ELR (cell line): ENCODE results near the gene WNT10A.
A peak's percentile ranks its signal among the peaks of the same experiment; 100 is the strongest.

Source experiments
- DNase-seq: peaks from one replicate; pipeline ENCODE4 v3.0.0-alpha.2; 2015; ENCODE audit warnings: low read depth

The WNT10A gene

GRCh38 chr2:218857371-218858137, 23.1 kb upstream of the WNT10A start:
- DNase-seq = no peak

DNA sequence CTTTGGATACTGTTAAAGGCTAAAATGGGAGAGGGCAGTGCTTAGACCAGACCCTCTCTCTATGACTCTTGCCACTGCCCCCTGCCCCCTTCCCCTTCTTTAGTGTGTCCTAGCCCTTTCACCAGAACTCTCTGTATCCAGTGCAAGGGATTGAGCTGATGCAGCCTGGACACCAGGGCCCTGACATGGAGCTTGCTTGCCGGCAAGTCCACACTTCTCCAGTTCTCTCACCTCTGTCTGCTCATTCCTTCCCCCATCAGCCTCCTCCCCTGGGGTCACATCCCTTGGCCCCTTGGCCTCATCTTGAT, 22.6 kb upstream of the WNT10A start:
- DNase-seq = no peak

DNA sequence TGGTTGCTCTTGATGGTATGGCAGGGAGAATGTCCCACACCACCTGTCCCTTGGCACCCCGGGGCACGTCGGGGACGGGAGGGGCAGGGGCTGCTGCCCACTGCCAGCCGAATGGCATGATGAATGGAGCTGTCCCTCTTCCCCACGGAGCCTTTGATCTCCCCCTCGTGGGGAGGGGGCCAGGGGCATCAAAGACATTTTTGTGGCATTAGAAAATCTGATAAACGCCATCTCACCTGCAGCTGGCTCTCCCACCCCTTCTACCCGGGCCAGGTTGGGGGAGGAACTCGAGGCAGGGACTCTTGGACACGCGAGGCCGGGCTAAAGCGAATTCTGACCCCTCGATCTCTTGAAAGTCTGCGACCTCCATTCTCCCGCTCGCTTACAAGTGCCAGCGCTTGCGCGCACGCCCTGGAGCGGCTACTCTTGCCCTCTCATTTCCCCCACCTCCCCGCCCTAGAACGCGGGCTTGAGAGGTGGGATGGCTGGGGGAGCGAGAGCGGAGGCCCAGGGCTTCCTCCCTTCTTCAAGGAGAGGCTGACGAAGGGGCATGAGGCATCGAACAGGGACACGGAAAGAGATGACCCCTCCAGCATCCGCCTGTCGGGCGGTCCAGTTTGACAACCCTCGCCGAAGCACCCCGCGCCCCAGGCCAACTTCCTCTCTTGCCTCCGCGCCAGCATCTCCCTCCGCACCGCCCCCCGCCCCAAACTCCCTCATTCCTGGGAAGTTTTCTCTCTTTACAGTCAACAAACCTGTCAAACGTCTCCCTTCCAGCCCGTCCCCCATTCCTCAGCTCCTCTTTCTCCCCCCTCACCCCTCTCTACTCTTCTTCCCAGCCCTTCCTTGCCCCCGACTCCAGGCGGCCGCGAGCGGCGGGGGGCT, 21.7 kb upstream of the WNT10A start:
- no peak for DNase-seq

DNA sequence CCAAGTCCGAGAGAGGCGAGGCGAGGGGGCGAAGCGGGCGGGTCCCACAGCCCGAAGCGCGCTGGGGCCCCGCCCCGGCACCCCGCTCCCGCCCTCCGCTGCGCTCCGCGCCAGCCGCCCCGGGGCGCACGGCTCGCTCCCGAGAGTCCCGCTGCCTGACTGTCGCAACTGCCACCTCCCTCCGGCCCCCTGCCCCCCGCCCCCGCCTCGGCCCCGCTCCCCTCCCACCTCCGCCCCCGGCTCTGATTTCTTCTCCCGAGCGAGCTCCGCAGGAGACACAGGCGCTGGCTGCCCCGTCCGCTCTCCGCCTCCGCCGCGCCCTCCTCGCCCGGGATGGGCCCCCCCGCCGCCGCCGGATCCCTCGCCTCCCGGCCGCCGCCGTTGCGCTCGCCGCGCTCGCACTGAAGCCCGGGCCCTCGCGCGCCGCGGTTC, 21.1 kb upstream of the WNT10A start, which contains the start of gene WNT6:
TSS of gene WNT6 (plus strand) at position 250 of the 432 bp plus-strand sequence. CDS start 233 bp downstream, outside the sequence.
- DNase-seq = no peak

GRCh38 chr2:218859988-218860831, 20.4 kb upstream of the WNT10A start:
- DNase-seq = no peak

- DNase-seq = peak; percentile 48
Observed at GRCh38 chr2:218860950-218861381, 19.7 kb upstream of the WNT10A start.

- no peak for DNase-seq
Observed at GRCh38 chr2:218861645-218862318, 18.9 kb upstream of the WNT10A start.

DNA sequence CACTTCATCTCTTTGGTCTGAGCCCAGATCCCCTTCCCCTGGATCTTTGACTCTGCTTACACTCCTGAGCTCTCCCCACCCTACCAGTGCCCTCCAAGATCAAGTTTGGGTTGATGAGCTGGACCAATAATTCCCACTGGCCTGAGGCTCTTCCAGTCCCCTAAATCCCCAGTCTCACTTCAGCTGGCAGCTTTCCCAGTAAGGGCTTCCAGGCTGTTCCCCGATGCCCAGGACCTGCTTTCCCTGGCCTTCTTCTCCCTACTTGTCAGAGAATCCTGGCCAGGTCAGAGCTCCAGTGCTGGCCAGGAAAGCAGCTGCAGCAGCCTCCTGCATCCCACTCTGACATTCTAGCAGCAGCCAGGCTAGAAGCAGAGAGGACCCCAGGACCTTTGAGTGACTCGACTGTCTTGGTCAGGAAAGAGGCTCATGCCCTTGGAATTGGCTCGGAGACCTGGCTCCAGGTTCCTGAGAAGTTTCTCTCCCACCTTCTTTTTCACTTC, 17.6 kb upstream of the WNT10A start:
- no peak for DNase-seq

DNA sequence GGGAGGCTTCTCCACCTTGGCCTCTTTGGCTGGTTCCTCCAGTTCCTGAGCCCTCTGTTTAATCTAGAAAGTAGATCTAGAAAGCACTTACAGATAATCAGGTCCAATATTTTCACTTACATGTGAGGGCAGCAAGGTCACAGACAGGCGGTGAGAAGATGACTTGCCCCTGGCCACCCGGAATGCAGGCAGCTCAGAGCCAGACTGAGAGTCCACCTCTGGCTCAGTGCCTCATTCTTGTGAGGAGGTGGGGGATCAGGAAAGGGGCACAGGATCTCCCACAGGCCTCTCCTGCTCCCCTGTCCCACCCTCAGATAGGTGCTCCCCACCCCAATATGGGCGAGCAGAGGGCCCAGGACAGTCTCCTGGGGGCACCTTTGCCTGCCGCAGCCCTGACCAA, 15.3 kb upstream of the WNT10A start:
- no peak for DNase-seq

DNA sequence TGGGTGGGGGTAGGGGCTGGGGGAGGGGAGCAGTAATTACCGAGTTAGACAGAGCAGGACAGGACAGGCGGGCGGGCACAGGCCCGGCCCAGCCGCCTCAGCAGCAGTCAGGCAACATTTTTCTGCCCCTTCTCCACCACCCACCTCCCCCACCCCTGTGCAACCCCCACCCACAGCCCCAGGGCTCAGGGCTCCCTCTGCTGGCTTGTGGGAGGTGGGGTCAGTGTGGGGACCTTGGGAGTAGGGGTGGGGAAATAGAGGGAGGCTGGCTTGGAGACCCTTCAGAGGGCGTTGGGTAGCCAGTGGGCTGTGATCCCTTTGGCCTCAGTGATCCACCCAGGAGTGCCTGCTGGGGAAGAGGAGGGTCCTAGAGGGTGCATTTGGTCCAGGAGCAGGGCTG, 14.7 kb upstream of the WNT10A start:
- no peak for DNase-seq

DNA sequence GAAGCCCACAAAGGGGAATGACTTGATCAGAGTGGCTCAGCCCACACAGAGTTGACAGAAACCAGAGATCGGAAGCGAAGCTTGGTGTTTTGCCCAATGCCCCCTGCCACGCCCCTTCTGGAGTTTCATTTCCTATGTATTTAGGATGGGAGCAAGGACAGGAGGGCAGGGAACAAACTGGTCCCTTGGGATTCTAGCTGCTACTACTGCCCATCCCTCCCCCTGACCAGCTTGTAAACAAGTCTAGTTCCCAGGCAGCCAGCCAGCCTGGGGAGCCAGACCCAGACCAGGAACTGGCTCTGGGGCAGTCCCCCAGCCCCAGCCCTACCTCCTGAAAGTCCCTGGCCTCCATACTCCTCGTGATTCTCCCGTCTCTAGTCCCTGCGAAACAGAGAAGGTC, 12.8 kb upstream of the WNT10A start:
- DNase-seq = no peak

- DNase-seq = no peak
Observed at GRCh38 chr2:218869064-218869463, 11.6 kb upstream of the WNT10A start.

DNA sequence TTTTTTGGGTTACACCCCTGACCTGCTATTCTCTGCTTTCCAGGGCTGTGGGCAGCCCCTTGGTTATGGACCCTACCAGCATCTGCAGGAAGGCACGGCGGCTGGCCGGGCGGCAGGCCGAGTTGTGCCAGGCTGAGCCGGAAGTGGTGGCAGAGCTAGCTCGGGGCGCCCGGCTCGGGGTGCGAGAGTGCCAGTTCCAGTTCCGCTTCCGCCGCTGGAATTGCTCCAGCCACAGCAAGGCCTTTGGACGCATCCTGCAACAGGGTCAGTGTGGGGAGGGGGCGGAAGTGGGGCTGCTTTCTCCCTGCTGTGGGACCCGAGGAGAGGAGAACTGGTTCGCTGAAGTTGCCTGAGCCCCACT, 9.7 kb upstream of the WNT10A start:
- DNase-seq = no peak

DNA sequence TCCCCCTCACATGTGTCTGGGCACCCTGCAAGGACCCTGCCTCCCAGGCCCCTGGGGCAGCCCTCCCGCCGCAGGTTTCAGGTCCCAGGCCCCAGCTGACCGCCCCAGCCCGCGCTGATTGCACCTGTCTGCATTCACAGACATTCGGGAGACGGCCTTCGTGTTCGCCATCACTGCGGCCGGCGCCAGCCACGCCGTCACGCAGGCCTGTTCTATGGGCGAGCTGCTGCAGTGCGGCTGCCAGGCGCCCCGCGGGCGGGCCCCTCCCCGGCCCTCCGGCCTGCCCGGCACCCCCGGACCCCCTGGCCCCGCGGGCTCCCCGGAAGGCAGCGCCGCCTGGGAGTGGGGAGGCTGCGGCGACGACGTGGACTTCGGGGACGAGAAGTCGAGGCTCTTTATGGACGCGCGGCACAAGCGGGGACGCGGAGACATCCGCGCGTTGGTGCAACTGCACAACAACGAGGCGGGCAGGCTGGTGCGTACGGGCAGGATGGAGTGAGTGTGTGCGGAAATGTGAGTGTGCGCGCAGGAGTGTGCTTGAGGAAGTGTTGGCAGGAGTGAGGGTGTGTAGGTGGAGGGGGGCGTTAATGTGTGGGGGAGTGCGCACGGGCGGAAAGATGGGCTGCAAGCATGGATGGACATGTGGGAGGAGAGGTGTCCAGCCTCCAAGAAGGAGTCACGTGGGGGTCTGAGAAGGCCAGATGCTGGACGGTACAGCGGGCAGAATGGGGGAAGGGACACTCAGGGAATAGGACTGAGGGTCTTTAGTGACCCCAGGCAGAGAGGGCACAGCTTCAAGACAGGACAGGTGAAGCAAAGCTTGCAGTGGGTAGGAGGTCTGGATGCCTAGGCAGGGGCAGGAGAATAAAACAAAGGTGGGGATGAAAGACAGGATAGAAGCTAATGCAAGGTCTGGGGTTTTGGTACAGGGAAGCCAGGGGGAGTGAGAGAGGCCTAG, 9.0 kb upstream of the WNT10A start:
- DNase-seq = no peak

DNA sequence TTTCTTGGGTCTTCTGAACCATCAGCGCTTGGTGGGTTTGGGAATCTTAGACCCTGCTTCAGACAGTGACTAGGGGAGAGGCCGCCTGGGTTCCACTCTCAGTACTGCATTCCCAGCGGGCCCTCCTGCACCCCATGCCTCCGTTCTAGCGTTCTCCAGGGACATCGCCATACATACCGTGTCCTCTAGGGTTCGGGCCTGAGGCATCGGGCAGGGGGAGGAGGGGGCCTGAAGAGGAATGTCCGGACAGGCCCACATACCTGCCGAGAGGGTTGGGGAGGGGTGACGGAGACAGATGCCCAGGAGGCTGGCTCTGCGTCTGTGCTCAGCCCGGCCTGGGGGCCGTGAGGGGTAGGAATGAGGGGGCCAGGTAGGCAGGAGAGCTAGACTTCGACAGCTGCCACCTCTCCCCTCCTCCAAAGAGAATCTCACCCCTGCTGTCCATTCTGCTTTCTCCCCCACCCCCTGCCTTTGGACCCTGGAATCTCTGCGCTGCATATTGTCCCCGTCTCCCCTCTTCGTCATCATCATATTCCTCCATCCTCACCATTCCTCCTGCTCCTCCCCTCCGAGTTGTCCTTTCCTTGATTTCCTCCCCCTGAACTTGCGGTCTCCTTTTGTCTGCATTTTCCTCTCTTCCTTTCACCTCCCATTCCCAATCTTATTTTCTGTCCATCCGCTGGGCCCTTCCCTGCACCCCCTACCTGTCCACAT, 7.8 kb upstream of the WNT10A start:
- no peak for DNase-seq

- DNase-seq = no peak
Observed at GRCh38 chr2:218873359-218874194, 7.1 kb upstream of the WNT10A start.

DNA sequence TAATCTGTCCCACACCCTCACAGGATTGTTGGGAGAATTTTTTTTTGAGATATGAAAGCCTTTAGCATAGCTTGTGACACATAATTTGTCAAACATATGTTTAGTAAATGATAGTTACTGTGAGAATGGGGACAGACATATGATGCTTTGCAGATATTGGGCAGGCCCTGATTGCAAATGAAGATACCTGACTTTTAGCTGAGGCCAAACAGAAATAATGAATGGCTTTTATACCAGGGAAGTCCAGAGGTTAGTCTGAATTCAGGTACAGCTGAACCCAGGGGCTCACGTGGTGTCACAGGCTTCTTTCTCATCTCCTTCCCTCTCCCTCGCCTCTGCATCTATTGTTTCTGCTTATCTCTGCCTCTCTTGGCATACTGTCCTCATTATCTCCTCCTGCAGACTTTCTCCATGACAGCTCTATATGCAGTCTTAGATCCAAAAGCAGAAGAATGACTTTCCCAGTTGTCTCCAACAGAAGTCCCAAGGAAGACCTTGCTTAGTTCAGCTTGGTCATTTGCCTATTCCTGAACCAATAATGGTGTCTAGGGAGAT, 4.9 kb upstream of the WNT10A start:
- no peak for DNase-seq

DNA sequence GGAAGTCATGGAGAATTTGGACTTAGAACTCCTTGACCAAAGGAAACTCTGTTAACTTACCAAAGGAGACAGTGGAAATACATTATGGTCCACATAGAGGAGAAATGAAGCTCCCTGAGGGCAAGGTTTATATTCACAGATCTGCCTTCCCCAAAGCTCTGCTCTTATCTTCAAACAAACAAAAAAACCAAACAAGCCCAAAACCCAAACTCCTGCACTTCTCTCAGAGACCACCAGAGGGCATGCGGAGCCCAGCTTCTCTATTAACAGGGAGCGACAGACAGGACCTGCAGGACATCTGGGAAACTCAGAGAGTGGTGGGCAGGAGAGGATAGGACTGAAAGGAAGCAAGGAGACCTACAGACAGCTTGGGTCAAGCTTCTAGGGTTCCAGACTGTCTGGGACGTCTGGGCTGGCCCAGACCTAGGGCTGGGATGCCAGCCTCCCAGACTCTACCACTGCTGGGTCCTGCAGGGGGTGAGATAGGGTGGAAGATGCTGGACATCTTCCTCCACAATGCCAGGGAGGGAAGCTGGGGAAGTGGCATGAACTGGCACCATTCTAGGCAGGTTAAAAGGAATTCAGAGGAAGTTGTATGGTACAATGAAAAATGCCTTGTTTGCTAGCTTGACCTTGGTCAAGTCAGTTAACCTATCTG, 4.0 kb upstream of the WNT10A start:
- peak; percentile 65 for DNase-seq
